WTC11 (cell line): ENCODE results near the gene CLSTN2. TPM values are rescaled to one million over a fixed set of nuclear protein-coding genes. Genes with fewer than 3 reads are reported as not detected.
A peak's percentile ranks its signal among the peaks of the same experiment; 100 is the strongest.

Experiments
- ATAC-seq: fragments of 200-7000 bp; cut with Tn5 transposase; 2 replicates; pipeline ENCODE4 v1.10.0; 2021; ENCODE audit warnings: mild to moderate bottlenecking, moderate library complexity
- Bru-seq: library from RNA; stranded (reverse); fragments of 400-500 nt; gene quantifications from one replicate; lab custom pipeline; 2021; lab: Mats Ljungman, UMichigan
- CTCF ChIA-PET: fragments of 300-600 bp; sonication (Branson Sonifier 250); formaldehyde crosslinking; loops from one replicate; lab custom pipeline; 2021; ENCODE audit warnings: antibody characterized with exemption; lab: Charles Lee
- POLR2A ChIA-PET: fragments of 350-600 bp; sonication (Branson Sonifier 250); formaldehyde crosslinking; loops from one replicate; lab custom pipeline; 2021; ENCODE audit warnings: antibody characterized with exemption; lab: Charles Lee
- DNase-seq: peaks from one replicate; pipeline ENCODE4 v3.0.0; 2021; ENCODE audit warnings: low spot score
- H3K27ac Mint-ChIP-seq: 2 replicates; pipeline ENCODE4 v1.8.0; 2021; ENCODE audit warnings: mixed read lengths
- H3K27me3 Mint-ChIP-seq: 2 replicates; pipeline ENCODE4 v1.8.0; 2021; ENCODE audit warnings: low read depth, mild to moderate bottlenecking, moderate library complexity, mixed read lengths
- H3K36me3 Mint-ChIP-seq: 2 replicates; pipeline ENCODE4 v1.8.0; 2021; ENCODE audit warnings: mixed read lengths
- H3K4me1 Mint-ChIP-seq: 2 replicates; pipeline ENCODE4 v1.8.0; 2022; ENCODE audit warnings: mixed read lengths
- H3K4me3 Mint-ChIP-seq: 2 replicates; pipeline ENCODE4 v1.8.0; 2021; ENCODE audit warnings: mild to moderate bottlenecking, moderate library complexity, mixed read lengths
- H3K9me3 Mint-ChIP-seq: 2 replicates; pipeline ENCODE4 v1.8.0; 2021; ENCODE audit warnings: mixed read lengths
- ATF1 ChIP-seq: sonication (generic); formaldehyde crosslinking; IDR thresholded peaks from 2 replicates; pipeline ENCODE4 v1.8.1; 2023; ENCODE audit warnings: mild to moderate bottlenecking, moderate library complexity, missing genetic modification reagents
- CBFB ChIP-seq: sonication (generic); formaldehyde crosslinking; IDR thresholded peaks from 2 replicates; pipeline ENCODE4 v1.8.1; 2022; ENCODE audit warnings: mild to moderate bottlenecking, low read depth, missing genetic modification reagents
- ELF4 ChIP-seq: sonication (generic); formaldehyde crosslinking; IDR thresholded peaks from 2 replicates; pipeline ENCODE4 v1.8.1; 2022; ENCODE audit warnings: low read depth, mild to moderate bottlenecking, moderate library complexity, missing genetic modification reagents
- ETV6 ChIP-seq: sonication (generic); formaldehyde crosslinking; IDR thresholded peaks from 2 replicates; pipeline ENCODE4 v1.8.1; 2022; ENCODE audit warnings: mild to moderate bottlenecking, missing genetic modification reagents
- FOXK1 ChIP-seq: sonication (generic); formaldehyde crosslinking; IDR thresholded peaks from 2 replicates; pipeline ENCODE4 v1.8.0; 2022; ENCODE audit warnings: mild to moderate bottlenecking, moderate library complexity, missing genetic modification reagents
- FOXP1 ChIP-seq: sonication (generic); formaldehyde crosslinking; IDR thresholded peaks from 2 replicates; pipeline ENCODE4 v1.8.0; 2022; ENCODE audit warnings: missing genetic modification reagents, mild to moderate bottlenecking, moderate library complexity, borderline replicate concordance
- NFE2L1 ChIP-seq: sonication (generic); formaldehyde crosslinking; IDR thresholded peaks from 2 replicates; pipeline ENCODE4 v1.8.1; 2023; ENCODE audit warnings: missing genetic modification reagents
- SP1 ChIP-seq: sonication (generic); formaldehyde crosslinking; conservative IDR thresholded peaks from 2 replicates; pipeline ENCODE4 v1.8.1; 2022; ENCODE audit warnings: missing genetic modification reagents
- ZNF138 ChIP-seq: sonication (generic); formaldehyde crosslinking; conservative IDR thresholded peaks from 2 replicates; pipeline ENCODE4 v1.8.1; 2022; ENCODE audit warnings: mild to moderate bottlenecking, moderate library complexity, missing genetic modification reagents
- ZNF423 ChIP-seq: fragments of 250-450 bp; sonication (Bioruptor Pico); IDR thresholded peaks from 2 replicates; pipeline ENCODE4 v2.1.2; 2022; ENCODE audit warnings: mild to moderate bottlenecking, moderate library complexity
- ZNF671 ChIP-seq: fragments of 250-450 bp; sonication (Bioruptor Pico); IDR thresholded peaks from 2 replicates; pipeline ENCODE4 v1.8.0; 2021; ENCODE audit warnings: mild to moderate bottlenecking
- long read RNA-seq, 3 experiments: library from RNA in 1 of 3; library from capped mRNA in 1 of 3; library from polyadenylated mRNA in 1 of 3; unstranded in 2 of 3; stranded (forward) in 1 of 3; transcript quantifications; one replicate each; pipeline ENCODE4 v2.0.0, GENCODE V29; 2021
- total RNA-seq: library from RNA; stranded (reverse); gene quantifications from 3 replicates; pipeline ENCODE4 v1.2.3, GENCODE V29; 2021
- TF ChIP-seq, protein P1 (sequence below): sonication (generic); formaldehyde crosslinking; IDR thresholded peaks from 2 replicates; pipeline ENCODE4 v1.8.0; 2023; ENCODE audit warnings: missing genetic modification reagents
- TF ChIP-seq, protein P2 (sequence below): sonication (generic); formaldehyde crosslinking; IDR thresholded peaks from 2 replicates; pipeline ENCODE4 v1.8.1; 2023; ENCODE audit warnings: mild to moderate bottlenecking, missing genetic modification reagents, moderate library complexity
- TF ChIP-seq, protein P3 (sequence below): sonication (generic); formaldehyde crosslinking; IDR thresholded peaks from 2 replicates; pipeline ENCODE4 v1.8.0; 2023; ENCODE audit warnings: missing genetic modification reagents, mild to moderate bottlenecking, borderline replicate concordance
- TF ChIP-seq, protein P4 (sequence below): sonication (generic); formaldehyde crosslinking; IDR thresholded peaks from 2 replicates; pipeline ENCODE4 v1.8.1; 2023; ENCODE audit warnings: mild to moderate bottlenecking, missing genetic modification reagents
- TF ChIP-seq, protein P5 (sequence below): sonication (generic); formaldehyde crosslinking; IDR thresholded peaks from 2 replicates; pipeline ENCODE4 v1.8.0; 2022; ENCODE audit warnings: mild to moderate bottlenecking, missing genetic modification reagents
- TF ChIP-seq, protein P6 (sequence below): sonication (generic); formaldehyde crosslinking; IDR thresholded peaks from 2 replicates; pipeline ENCODE4 v1.8.0; 2022; ENCODE audit warnings: mild to moderate bottlenecking, missing genetic modification reagents
- TF ChIP-seq, protein P7 (sequence below): sonication (generic); formaldehyde crosslinking; IDR thresholded peaks from 2 replicates; pipeline ENCODE4 v1.8.1; 2022; ENCODE audit warnings: mild to moderate bottlenecking, moderate library complexity, missing genetic modification reagents

CLSTN2 gene
- total RNA-seq = 0.32 to 0.46 TPM (median 0.35 TPM) in 3 replicates
- percentile 9 among the genes with signal in this experiment for Bru-seq, nascent RNA
- long read RNA-seq, experiment 1 = 0 reads
- long read RNA-seq, experiment 2, partial matches to known transcripts = 0 of 1 reads
- long read RNA-seq, experiment 2, other reads (novel, unspliced or antisense) = 1 of 1 reads
- long read RNA-seq, experiment 3, partial matches to known transcripts = 0 of 1 reads
- long read RNA-seq, experiment 3, other reads (novel, unspliced or antisense) = 1 of 1 reads

DNA sequence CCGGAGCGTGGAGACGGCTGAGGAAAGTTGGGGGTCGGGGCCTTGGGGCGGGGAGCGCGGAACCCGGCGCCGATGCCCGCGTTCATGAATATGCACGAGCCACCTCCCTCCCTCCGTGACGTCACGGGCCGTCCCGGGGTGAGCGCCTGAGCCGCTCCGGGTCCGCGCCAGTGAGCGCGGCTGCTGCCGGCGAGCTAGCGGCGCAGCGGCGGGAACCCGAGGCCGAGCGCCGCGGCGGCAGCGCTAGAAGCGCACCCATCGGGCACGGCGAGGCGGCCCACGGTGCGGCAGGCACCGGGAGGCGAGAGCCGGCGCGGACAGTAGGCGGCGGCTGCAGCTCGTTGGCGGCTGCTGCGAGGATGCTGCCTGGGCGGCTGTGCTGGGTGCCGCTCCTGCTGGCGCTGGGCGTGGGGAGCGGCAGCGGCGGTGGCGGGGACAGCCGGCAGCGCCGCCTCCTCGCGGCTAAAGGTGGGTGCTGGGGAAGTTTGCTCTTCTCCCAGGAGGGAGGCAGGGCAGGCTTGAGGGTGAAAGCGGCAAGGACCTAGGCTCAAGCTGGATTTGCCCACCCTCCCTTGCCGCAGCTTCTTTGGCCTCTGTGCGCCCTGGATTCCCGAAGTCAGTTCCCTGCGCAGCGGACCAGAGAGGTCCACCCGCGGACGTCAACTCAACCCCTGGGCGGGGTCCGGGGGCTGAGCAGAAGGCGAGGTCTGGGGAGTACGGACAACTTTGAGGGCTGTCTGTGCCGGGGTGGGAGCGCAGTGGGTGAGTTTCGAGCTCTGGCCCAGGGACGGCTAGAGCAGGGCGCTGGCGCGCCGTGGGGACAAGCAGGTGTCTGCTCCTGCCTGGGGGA is at the start of gene CLSTN2:
Gene CLSTN2 (plus strand): TSS at position 170 of the 850 bp plus-strand sequence.
- Mint-ChIP-seq H3K9me3 (no peaks in the 10 kb centered on the region), H3K36me3 (no peaks in the 10 kb centered on the region), H3K27me3 (peaks cover 53% of the 10 kb centered on the region), H3K4me1 (peaks cover 8% of the 10 kb centered on the region), H3K27ac (no peak within 1 kb of the TSS), H3K4me3 (peak within 1 kb of the TSS; percentile 72)
- POLR2A ChIA-PET = interaction anchor here (0.6 to 1.0 kb wide), 2 partner anchors 23 to 213 kb away, joined by 3 to 6 read pairs; no protein-coding TSS in a partner anchor
- CTCF ChIA-PET = interaction anchor here (0.8 to 3.7 kb wide), 26 partner anchors 9 to 526 kb away, joined by 3 to 31 read pairs (median 3); partner anchors contain the start of gene NMNAT3
- TF ChIP-seq ETV6 (CRISPR knock-in tag) = no peak
- TF ChIP-seq, protein P1, sequence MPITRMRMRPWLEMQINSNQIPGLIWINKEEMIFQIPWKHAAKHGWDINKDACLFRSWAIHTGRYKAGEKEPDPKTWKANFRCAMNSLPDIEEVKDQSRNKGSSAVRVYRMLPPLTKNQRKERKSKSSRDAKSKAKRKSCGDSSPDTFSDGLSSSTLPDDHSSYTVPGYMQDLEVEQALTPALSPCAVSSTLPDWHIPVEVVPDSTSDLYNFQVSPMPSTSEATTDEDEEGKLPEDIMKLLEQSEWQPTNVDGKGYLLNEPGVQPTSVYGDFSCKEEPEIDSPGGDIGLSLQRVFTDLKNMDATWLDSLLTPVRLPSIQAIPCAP (CRISPR knock-in tag) = no peak
- TF ChIP-seq, protein P2, sequence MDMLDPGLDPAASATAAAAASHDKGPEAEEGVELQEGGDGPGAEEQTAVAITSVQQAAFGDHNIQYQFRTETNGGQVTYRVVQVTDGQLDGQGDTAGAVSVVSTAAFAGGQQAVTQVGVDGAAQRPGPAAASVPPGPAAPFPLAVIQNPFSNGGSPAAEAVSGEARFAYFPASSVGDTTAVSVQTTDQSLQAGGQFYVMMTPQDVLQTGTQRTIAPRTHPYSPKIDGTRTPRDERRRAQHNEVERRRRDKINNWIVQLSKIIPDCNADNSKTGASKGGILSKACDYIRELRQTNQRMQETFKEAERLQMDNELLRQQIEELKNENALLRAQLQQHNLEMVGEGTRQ (CRISPR knock-in tag) = no peak
- TF ChIP-seq, protein P3, sequence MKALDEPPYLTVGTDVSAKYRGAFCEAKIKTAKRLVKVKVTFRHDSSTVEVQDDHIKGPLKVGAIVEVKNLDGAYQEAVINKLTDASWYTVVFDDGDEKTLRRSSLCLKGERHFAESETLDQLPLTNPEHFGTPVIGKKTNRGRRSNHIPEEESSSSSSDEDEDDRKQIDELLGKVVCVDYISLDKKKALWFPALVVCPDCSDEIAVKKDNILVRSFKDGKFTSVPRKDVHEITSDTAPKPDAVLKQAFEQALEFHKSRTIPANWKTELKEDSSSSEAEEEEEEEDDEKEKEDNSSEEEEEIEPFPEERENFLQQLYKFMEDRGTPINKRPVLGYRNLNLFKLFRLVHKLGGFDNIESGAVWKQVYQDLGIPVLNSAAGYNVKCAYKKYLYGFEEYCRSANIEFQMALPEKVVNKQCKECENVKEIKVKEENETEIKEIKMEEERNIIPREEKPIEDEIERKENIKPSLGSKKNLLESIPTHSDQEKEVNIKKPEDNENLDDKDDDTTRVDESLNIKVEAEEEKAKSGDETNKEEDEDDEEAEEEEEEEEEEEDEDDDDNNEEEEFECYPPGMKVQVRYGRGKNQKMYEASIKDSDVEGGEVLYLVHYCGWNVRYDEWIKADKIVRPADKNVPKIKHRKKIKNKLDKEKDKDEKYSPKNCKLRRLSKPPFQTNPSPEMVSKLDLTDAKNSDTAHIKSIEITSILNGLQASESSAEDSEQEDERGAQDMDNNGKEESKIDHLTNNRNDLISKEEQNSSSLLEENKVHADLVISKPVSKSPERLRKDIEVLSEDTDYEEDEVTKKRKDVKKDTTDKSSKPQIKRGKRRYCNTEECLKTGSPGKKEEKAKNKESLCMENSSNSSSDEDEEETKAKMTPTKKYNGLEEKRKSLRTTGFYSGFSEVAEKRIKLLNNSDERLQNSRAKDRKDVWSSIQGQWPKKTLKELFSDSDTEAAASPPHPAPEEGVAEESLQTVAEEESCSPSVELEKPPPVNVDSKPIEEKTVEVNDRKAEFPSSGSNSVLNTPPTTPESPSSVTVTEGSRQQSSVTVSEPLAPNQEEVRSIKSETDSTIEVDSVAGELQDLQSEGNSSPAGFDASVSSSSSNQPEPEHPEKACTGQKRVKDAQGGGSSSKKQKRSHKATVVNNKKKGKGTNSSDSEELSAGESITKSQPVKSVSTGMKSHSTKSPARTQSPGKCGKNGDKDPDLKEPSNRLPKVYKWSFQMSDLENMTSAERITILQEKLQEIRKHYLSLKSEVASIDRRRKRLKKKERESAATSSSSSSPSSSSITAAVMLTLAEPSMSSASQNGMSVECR = no peak
- TF ChIP-seq ELF4 (CRISPR knock-in tag) = no peak
- no peak; the same call in 1 of the 2 replicates for TF ChIP-seq ZNF423 (CRISPR knock-in tag)
- TF ChIP-seq, protein P4, sequence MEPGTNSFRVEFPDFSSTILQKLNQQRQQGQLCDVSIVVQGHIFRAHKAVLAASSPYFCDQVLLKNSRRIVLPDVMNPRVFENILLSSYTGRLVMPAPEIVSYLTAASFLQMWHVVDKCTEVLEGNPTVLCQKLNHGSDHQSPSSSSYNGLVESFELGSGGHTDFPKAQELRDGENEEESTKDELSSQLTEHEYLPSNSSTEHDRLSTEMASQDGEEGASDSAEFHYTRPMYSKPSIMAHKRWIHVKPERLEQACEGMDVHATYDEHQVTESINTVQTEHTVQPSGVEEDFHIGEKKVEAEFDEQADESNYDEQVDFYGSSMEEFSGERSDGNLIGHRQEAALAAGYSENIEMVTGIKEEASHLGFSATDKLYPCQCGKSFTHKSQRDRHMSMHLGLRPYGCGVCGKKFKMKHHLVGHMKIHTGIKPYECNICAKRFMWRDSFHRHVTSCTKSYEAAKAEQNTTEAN (CRISPR knock-in tag) = no peak
- TF ChIP-seq NFE2L1 (CRISPR knock-in tag) = no peak
- TF ChIP-seq, protein P5, sequence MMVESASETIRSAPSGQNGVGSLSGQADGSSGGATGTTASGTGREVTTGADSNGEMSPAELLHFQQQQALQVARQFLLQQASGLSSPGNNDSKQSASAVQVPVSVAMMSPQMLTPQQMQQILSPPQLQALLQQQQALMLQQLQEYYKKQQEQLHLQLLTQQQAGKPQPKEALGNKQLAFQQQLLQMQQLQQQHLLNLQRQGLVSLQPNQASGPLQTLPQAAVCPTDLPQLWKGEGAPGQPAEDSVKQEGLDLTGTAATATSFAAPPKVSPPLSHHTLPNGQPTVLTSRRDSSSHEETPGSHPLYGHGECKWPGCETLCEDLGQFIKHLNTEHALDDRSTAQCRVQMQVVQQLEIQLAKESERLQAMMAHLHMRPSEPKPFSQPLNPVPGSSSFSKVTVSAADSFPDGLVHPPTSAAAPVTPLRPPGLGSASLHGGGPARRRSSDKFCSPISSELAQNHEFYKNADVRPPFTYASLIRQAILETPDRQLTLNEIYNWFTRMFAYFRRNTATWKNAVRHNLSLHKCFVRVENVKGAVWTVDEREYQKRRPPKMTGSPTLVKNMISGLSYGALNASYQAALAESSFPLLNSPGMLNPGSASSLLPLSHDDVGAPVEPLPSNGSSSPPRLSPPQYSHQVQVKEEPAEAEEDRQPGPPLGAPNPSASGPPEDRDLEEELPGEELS (CRISPR knock-in tag) = 0 out of 2 replicates have a peak, but pooled peaks have one; percentile 13
- no peak for TF ChIP-seq CBFB
- no peak for TF ChIP-seq ZNF671 (CRISPR knock-in tag)
- TF ChIP-seq, protein P6, sequence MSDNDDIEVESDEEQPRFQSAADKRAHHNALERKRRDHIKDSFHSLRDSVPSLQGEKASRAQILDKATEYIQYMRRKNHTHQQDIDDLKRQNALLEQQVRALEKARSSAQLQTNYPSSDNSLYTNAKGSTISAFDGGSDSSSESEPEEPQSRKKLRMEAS (CRISPR knock-in tag) = no peak
- TF ChIP-seq ZNF138 (CRISPR knock-in tag) = 0 out of 2 replicates have a peak, but pooled peaks have one; percentile 22
- no peak for TF ChIP-seq FOXP1 (CRISPR knock-in tag)
- TF ChIP-seq, protein P7, sequence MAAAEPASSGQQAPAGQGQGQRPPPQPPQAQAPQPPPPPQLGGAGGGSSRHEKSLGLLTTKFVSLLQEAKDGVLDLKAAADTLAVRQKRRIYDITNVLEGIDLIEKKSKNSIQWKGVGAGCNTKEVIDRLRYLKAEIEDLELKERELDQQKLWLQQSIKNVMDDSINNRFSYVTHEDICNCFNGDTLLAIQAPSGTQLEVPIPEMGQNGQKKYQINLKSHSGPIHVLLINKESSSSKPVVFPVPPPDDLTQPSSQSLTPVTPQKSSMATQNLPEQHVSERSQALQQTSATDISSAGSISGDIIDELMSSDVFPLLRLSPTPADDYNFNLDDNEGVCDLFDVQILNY (CRISPR knock-in tag) = 0 out of 2 replicates have a peak, but pooled peaks have one; percentile 53
- TF ChIP-seq FOXK1 (CRISPR knock-in tag) = peak; percentile 46; the same call in 1 of the 2 replicates
- no peak for TF ChIP-seq ATF1 (CRISPR knock-in tag)
- TF ChIP-seq SP1 (CRISPR knock-in tag) = 0 out of 2 replicates have a peak, but pooled peaks have one; percentile 32
- DNase-seq = peak; percentile 76
- ATAC-seq = peak; percentile 67
